Liver (tissue), 9 donors: ENCODE data around the gene TBC1D16. TPM values are rescaled to one million over a fixed set of nuclear protein-coding genes. Genes with fewer than 3 reads are reported as not detected.
"Not testable (repeated sequence)": the region's sequence is repeated elsewhere in the genome, so short reads cannot be mapped to it uniquely, and the experiment has no call there.

Source experiments
- DNase-seq: peaks from one replicate; pipeline ENCODE4 v3.0.0-alpha.2; 2017; ENCODE audit warnings: low spot score
- H3K27ac ChIP-seq, 2 donors: one replicate each; pipeline ENCODE4 v1.7.0; 2013; ENCODE audit warnings: inconsistent platforms in 2 of 2, low read length in 2 of 2, control low read depth in 1 of 2, low read depth in 1 of 2, mild to moderate bottlenecking in 1 of 2
- H3K27me3 ChIP-seq, 4 donors: one replicate each; pipeline versions ENCODE4 v1.6.1 to v1.7.0; 2013; ENCODE audit warnings: low read length in 3 of 4, inconsistent platforms in 1 of 4, mild to moderate bottlenecking in 1 of 4, moderate library complexity in 1 of 4; ENCODE audit not compliant: control insufficient read depth in 4 of 4, insufficient read depth in 4 of 4
- H3K36me3 ChIP-seq, 4 donors: one replicate each; pipeline versions ENCODE4 v1.6.1 to v1.7.0; 2013; ENCODE audit warnings: low read length in 3 of 4, mild to moderate bottlenecking in 3 of 4, low read depth in 1 of 4, moderate library complexity in 1 of 4; ENCODE audit not compliant: control insufficient read depth in 4 of 4, insufficient read depth in 3 of 4
- H3K4me1 ChIP-seq, 4 donors: one replicate each; pipeline versions ENCODE4 v1.6.1 to v1.7.0; 2013; ENCODE audit warnings: low read length in 3 of 4, mild to moderate bottlenecking in 3 of 4, moderate library complexity in 1 of 4; ENCODE audit not compliant: control insufficient read depth in 4 of 4, insufficient read depth in 4 of 4
- H3K4me3 ChIP-seq, 3 donors: one replicate each; pipeline versions ENCODE4 v1.6.1 to v1.7.0; 2013; ENCODE audit warnings: low read length in 3 of 3, control low read depth in 1 of 3, low read depth in 1 of 3, mild to moderate bottlenecking in 1 of 3
- H3K9ac ChIP-seq, 2 donors: one replicate each; pipeline ENCODE4 v1.7.0; 2013; ENCODE audit warnings: low read length in 2 of 2, mild to moderate bottlenecking in 2 of 2, moderate library complexity in 2 of 2, control low read depth in 1 of 2, low read depth in 1 of 2
- H3K9me3 ChIP-seq, 4 donors: one replicate each; pipeline versions ENCODE4 v1.6.1 to v1.7.0; 2013; ENCODE audit warnings: low read length in 3 of 4; ENCODE audit not compliant: control insufficient read depth in 4 of 4
- CTCF ChIP-seq: fragments of 150-350 bp; IDR thresholded peaks from 2 replicates; pipeline ENCODE4 v1.5.1; 2017; ENCODE audit warnings: improper control_type of control experiment, low read depth, low read length; ENCODE audit not compliant: missing input control
- EGR1 ChIP-seq, 2 donors: IDR thresholded peaks; 2 replicates each; pipeline ENCODE4 v1.6.1; 2016 to 2018; ENCODE audit warnings: antibody characterized with exemption in 2 of 2, low read depth in 2 of 2
- FOXA1 ChIP-seq: IDR thresholded peaks from 2 replicates; pipeline ENCODE4 v1.6.1; 2016; ENCODE audit warnings: antibody characterized with exemption
- FOXA2 ChIP-seq: IDR thresholded peaks from 2 replicates; pipeline ENCODE4 v1.6.1; 2016; ENCODE audit warnings: antibody characterized with exemption
- GABPA ChIP-seq, 2 donors: IDR thresholded peaks in 1 of 2; conservative IDR thresholded peaks in 1 of 2; 2 replicates each; pipeline ENCODE4 v1.6.1; 2016; ENCODE audit warnings: antibody characterized with exemption in 2 of 2, mild to moderate bottlenecking in 1 of 2, moderate library complexity in 1 of 2
- HNF4A ChIP-seq, 2 donors: conservative IDR thresholded peaks; 2 replicates each; pipeline ENCODE4 v1.6.1; 2016; ENCODE audit warnings: antibody characterized with exemption in 2 of 2, mild to moderate bottlenecking in 2 of 2
- HNF4G ChIP-seq: IDR thresholded peaks from 2 replicates; pipeline ENCODE4 v1.6.1; 2016; ENCODE audit warnings: antibody characterized with exemption
- JUND ChIP-seq, 2 donors: IDR thresholded peaks; 2 replicates each; pipeline ENCODE4 v1.6.1; 2016; ENCODE audit warnings: antibody characterized with exemption in 2 of 2
- NR2F2 ChIP-seq: IDR thresholded peaks from 2 replicates; pipeline ENCODE4 v1.6.1; 2016; ENCODE audit warnings: antibody characterized with exemption
- RAD21 ChIP-seq, 2 donors: IDR thresholded peaks; 2 replicates each; pipeline ENCODE4 v1.6.1; 2016; ENCODE audit warnings: antibody characterized with exemption in 2 of 2, mild to moderate bottlenecking in 2 of 2
- REST ChIP-seq: IDR thresholded peaks from 2 replicates; pipeline ENCODE4 v1.6.1; 2016; ENCODE audit warnings: antibody characterized with exemption, mild to moderate bottlenecking
- RXRA ChIP-seq, 2 donors: IDR thresholded peaks; 2 replicates each; pipeline ENCODE4 v1.6.1; 2017 to 2018; ENCODE audit warnings: antibody characterized with exemption in 2 of 2, mild to moderate bottlenecking in 1 of 2
- SP1 ChIP-seq: IDR thresholded peaks from 2 replicates; pipeline ENCODE4 v1.6.1; 2018; ENCODE audit warnings: antibody characterized with exemption, mild to moderate bottlenecking
- TAF1 ChIP-seq: conservative IDR thresholded peaks from 2 replicates; pipeline ENCODE4 v1.6.1; 2016; ENCODE audit warnings: antibody characterized with exemption, mild to moderate bottlenecking
- YY1 ChIP-seq: IDR thresholded peaks from 2 replicates; pipeline ENCODE4 v1.6.1; 2016; ENCODE audit warnings: antibody characterized with exemption, mild to moderate bottlenecking
- WGBS: extraction: QIAGEN DNeasy Blood & Tissue Kit; methylation state at CpG from one replicate; pipeline ENCODE4 v1.1.7; 2013; 5-methylcytosine and 5-hydroxymethylcytosine counted together
- polyA plus RNA-seq, 2 donors: library from polyadenylated mRNA; stranded (reverse) in 1 of 2; unstranded in 1 of 2; fragments of 200-250 nt in 1 of 2; fragments of >200 nt in 1 of 2; fragmentation: Nextera tagmentation in 1 of 2; extraction: Ambion mirVana in 1 of 2; gene quantifications; one replicate each; pipeline versions ENCODE4 v1.2.1 to v1.2.3, GENCODE V29; 2013 to 2015
- total RNA-seq, 2 donors: library from RNA; depleted of rRNA; stranded (reverse); fragments of >200 nt; gene quantifications; one replicate each; pipeline ENCODE4 v1.2.3, GENCODE V29; 2014
- TF ChIP-seq, protein P1 (sequence below): IDR thresholded peaks from 2 replicates; pipeline ENCODE4 v1.6.1; 2016; ENCODE audit warnings: antibody characterized with exemption
- TF ChIP-seq, protein P2 (sequence below): IDR thresholded peaks from 2 replicates; pipeline ENCODE4 v1.6.1; 2016; ENCODE audit warnings: antibody characterized with exemption
- TF ChIP-seq, protein P3 (sequence below): IDR thresholded peaks from 2 replicates; pipeline ENCODE4 v1.6.1; 2016; ENCODE audit warnings: antibody characterized with exemption
- donor health status: healthy.
- donor health status: healthy.
- donor health status: healthy.
- donor health status: healthy.
- donor health status: healthy.

Gene TBC1D16
- total and polyA plus RNA-seq, 4 donors, result 3.4 to 29.5 (median 4.7) TPM

DNA sequence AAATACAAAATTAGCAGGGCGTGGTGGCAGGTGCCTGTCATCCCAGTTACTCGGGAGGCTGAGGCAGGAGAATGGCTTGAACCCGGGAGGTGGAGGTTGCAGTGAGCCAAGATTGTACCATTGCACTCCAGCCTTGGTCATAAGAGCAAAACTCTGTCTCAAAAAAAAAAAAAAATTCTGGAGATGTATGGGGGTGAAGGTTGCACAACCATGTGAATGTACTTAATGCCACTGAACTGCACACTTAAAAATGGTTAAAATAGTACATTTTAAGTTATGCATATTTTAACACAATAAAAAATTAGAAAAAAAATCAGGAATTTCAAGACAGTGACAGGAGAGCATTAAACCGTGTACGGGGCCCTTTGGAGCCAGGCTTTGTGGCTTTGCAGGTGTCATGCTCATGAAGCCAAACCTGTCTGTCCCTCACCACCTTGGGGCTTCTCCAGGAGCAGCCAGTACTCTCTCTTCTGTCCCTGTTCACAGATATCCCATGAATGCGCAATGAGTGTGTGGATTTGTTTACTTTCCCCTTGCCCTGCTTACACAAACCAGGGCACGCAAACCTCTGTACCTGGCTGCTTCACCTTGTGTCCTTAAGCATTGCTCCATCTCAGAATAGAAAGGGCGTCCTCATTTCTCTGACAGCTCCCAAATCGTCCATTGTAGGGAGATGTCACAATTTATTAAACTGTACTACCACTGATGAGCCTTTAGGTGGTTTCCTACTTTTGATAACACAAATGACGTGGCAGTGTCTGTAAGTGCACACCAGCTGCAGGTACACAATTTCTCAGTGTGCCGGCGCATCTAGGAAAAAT is 138.2 kb downstream of the TBC1D16 start (continued):
- TF ChIP-seq CTCF (no peak), HNF4G (peak; percentile 62), FOXA1 (peak; percentile 95), SP1 (peak; percentile 94)
- TF ChIP-seq, protein P1, sequence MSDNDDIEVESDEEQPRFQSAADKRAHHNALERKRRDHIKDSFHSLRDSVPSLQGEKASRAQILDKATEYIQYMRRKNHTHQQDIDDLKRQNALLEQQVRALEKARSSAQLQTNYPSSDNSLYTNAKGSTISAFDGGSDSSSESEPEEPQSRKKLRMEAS, result peak; percentile 82

GRCh38 chr17:79893457-79893856 is 142.2 kb downstream of the TBC1D16 start:
- not testable (repeated sequence) for H3K9ac ChIP-seq, H3K27ac ChIP-seq, DNase-seq, H3K9me3 ChIP-seq, H3K27me3 ChIP-seq, H3K4me3 ChIP-seq, H3K36me3 ChIP-seq
- WGBS, result 88% methylated on average over 4 of the region's 4 CpGs
- H3K4me1 ChIP-seq, result peaks cover 0 to 17% (median 12%) of the 10 kb centered on the region in 4 donors

GRCh38 chr17:79892457-79893241 is 143.0 kb downstream of the TBC1D16 start:
- Histone ChIP-seq H3K4me3 (no peak overlapping the region), H3K4me1 (peaks cover 0 to 13% (median 10%) of the 10 kb centered on the region in 4 donors), H3K9ac (no peak overlapping the region), H3K36me3 (no peaks in the 10 kb centered on the region), H3K27ac (no peak overlapping the region), H3K9me3 (no peaks in the 10 kb centered on the region), H3K27me3 (no peaks in the 10 kb centered on the region)
- no peak for DNase-seq
- no peak for TF ChIP-seq EGR1 (IDR thresholded peaks at IDR 0.05; ENCODE audit: low read depth in 2 of 2)
- no peak for TF ChIP-seq FOXA2
- TF ChIP-seq CTCF, result no peak
- TF ChIP-seq SP1, result no peak
- no peak for TF ChIP-seq REST
- no peak for TF ChIP-seq RXRA (IDR thresholded peaks at IDR 0.05)
- TF ChIP-seq NR2F2, result no peak
- TF ChIP-seq HNF4G, result no peak
- TF ChIP-seq, protein P1, result no peak
- TF ChIP-seq TAF1, result no peak
- TF ChIP-seq, protein P2, sequence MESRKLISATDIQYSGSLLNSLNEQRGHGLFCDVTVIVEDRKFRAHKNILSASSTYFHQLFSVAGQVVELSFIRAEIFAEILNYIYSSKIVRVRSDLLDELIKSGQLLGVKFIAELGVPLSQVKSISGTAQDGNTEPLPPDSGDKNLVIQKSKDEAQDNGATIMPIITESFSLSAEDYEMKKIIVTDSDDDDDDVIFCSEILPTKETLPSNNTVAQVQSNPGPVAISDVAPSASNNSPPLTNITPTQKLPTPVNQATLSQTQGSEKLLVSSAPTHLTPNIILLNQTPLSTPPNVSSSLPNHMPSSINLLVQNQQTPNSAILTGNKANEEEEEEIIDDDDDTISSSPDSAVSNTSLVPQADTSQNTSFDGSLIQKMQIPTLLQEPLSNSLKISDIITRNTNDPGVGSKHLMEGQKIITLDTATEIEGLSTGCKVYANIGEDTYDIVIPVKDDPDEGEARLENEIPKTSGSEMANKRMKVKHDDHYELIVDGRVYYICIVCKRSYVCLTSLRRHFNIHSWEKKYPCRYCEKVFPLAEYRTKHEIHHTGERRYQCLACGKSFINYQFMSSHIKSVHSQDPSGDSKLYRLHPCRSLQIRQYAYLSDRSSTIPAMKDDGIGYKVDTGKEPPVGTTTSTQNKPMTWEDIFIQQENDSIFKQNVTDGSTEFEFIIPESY, result no peak
- TF ChIP-seq, protein P3, sequence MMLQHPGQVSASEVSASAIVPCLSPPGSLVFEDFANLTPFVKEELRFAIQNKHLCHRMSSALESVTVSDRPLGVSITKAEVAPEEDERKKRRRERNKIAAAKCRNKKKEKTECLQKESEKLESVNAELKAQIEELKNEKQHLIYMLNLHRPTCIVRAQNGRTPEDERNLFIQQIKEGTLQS, result no peak
- TF ChIP-seq RAD21 (IDR thresholded peaks at IDR 0.05), result no peak
- no peak for TF ChIP-seq FOXA1
- no peak for TF ChIP-seq HNF4A (conservative IDR thresholded peaks at IDR 0.05)
- no peak for TF ChIP-seq GABPA (IDR thresholded peaks at IDR 0.05 in 1 of 2, conservative IDR thresholded peaks at IDR 0.05 in 1 of 2)
- TF ChIP-seq YY1, result no peak
- TF ChIP-seq JUND (IDR thresholded peaks at IDR 0.05), result no peak
- WGBS, result 84% methylated on average over 11 of the region's 11 CpGs
